ENCODE results near the gene USB1.
A peak's percentile ranks its signal among the peaks of the same experiment; 100 is the strongest.

The USB1 gene

DNA sequence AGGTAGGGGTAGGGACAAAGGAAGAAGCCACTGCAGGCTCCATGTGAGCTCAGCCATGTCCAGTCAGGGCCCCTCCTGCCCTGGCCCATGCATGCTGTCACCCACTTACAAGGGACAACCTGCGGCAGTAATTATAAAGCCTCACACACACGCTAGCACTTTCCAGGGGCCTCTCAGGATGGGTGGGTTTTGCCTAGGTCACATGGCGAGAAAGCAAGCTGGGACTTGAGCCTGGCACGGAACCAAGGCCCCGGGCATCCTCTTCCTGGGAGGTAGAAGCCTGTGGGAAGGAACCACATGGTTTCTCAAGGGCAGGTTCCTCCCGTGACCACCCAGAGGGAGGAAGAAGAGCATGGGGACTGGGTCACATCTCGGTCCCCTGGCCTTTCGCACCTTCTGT, 7.8 kb upstream of the USB1 start:
- Histone ChIP-seq H3K4me1 (ENCODE audit: control insufficient read depth, insufficient read depth, low read length) (no peaks in the 10 kb centered on the region), H3K4me3 (ENCODE audit: low read depth, low read length) (no peak overlapping the region), H3K9me3 (ENCODE audit: control insufficient read depth, insufficient read depth, low read depth, low read length) (no peaks in the 10 kb centered on the region), H3K36me3 (ENCODE audit: control insufficient read depth in 2 of 2, insufficient read depth in 1 of 2, low read length in 2 of 2) (peaks cover 0 to 40% of the 10 kb centered on the region in 2 experiments; a peak in 1 of 3 replicates), H3K27ac (ENCODE audit: extremely low read depth, low read depth, low read length) (no peak overlapping the region)
- ChIA-PET CTCF (interaction anchor here (0.6 to 0.7 kb wide), 3 partner anchors 103 to 1046 kb away, joined by 3 read pairs; no protein-coding TSS in a partner anchor), POLR2A (interaction anchor here (1.2 kb wide), 1 partner anchor 9 kb away, joined by 4 read pairs; no protein-coding TSS in a partner anchor)
- peak; percentile 75 for TF ChIP-seq ZBTB20 (tag by site-specific recombination; IDR thresholded peaks at IDR 0.05)
- TF ChIP-seq GLIS1 (tag by site-specific recombination; IDR thresholded peaks at IDR 0.05): peak; percentile 92
- TF ChIP-seq ZBTB7A (tag by site-specific recombination; IDR thresholded peaks at IDR 0.05; ENCODE audit: low read depth): no peak
- TF ChIP-seq, protein P1, sequence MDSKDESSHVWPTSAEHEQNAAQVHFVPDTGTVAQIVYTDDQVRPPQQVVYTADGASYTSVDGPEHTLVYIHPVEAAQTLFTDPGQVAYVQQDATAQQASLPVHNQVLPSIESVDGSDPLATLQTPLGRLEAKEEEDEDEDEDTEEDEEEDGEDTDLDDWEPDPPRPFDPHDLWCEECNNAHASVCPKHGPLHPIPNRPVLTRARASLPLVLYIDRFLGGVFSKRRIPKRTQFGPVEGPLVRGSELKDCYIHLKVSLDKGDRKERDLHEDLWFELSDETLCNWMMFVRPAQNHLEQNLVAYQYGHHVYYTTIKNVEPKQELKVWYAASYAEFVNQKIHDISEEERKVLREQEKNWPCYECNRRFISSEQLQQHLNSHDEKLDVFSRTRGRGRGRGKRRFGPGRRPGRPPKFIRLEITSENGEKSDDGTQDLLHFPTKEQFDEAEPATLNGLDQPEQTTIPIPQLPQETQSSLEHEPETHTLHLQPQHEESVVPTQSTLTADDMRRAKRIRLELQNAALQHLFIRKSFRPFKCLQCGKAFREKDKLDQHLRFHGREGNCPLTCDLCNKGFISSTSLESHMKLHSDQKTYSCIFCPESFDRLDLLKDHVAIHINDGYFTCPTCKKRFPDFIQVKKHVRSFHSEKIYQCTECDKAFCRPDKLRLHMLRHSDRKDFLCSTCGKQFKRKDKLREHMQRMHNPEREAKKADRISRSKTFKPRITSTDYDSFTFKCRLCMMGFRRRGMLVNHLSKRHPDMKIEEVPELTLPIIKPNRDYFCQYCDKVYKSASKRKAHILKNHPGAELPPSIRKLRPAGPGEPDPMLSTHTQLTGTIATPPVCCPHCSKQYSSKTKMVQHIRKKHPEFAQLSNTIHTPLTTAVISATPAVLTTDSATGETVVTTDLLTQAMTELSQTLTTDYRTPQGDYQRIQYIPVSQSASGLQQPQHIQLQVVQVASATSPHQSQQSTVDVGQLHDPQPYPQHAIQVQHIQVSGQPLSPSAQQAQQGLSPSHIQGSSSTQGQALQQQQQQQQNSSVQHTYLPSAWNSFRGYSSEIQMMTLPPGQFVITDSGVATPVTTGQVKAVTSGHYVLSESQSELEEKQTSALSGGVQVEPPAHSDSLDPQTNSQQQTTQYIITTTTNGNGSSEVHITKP (tag by site-specific recombination; IDR thresholded peaks at IDR 0.05): peak; percentile 67
- peak; percentile 97 for TF ChIP-seq ZIC2 (tag by site-specific recombination; IDR thresholded peaks at IDR 0.05)
- TF ChIP-seq SP2 (tag by site-specific recombination; IDR thresholded peaks at IDR 0.05): peak; percentile 37
- TF ChIP-seq ZNF792 (tag by site-specific recombination; IDR thresholded peaks at IDR 0.05): no peak

DNA sequence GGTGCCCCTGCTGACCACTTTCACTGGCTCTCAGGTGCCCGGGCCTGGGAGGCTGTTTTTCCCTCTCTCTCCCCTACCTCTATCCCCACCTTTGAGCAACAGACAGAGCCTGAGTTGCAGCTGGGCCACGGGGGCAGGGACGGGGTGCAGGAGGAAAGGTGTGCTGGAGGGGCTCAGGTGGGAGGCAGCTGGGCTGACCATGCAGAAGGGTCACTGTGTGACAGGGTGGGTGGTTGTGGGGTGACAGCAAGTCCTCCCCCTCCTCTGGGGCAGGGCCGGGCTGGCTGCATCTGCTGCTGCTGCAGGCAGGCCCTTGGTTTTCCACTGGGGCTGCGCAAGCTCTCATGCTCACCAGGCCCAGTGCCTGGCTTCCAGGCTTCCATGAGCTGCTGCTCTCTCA, 7.3 kb upstream of the USB1 start:
- TF ChIP-seq, protein P1 (tag by site-specific recombination; IDR thresholded peaks at IDR 0.05): 0 out of 2 replicates have a peak, but pooled peaks have one; percentile 1
- TF ChIP-seq ZNF366 (tag by site-specific recombination; conservative IDR thresholded peaks at IDR 0.05): no peak
- TF ChIP-seq ZNF518A (tag by site-specific recombination; conservative IDR thresholded peaks at IDR 0.05; ENCODE audit: low read depth): no peak
- Histone ChIP-seq H3K4me3 (ENCODE audit: low read depth, low read length) (no peak overlapping the region), H3K27ac (ENCODE audit: extremely low read depth, low read depth, low read length) (no peak overlapping the region), H3K36me3 (ENCODE audit: control insufficient read depth in 2 of 2, insufficient read depth in 1 of 2, low read length in 2 of 2) (peaks cover 0 to 40% of the 10 kb centered on the region in 2 experiments; a peak in 1 of 3 replicates), H3K9me3 (ENCODE audit: control insufficient read depth, insufficient read depth, low read depth, low read length) (no peaks in the 10 kb centered on the region), H3K4me1 (ENCODE audit: control insufficient read depth, insufficient read depth, low read length) (no peaks in the 10 kb centered on the region)
- CTCF ChIA-PET: interaction anchor here (0.6 to 0.7 kb wide), 3 partner anchors 103 to 1047 kb away, joined by 3 read pairs; no protein-coding TSS in a partner anchor
- POLR2A ChIA-PET: interaction anchor here (1.2 kb wide), 1 partner anchor 9 kb away, joined by 4 read pairs; no protein-coding TSS in a partner anchor

Data from HEK293 (cell line).